ENCODE measurements around the gene TUBE1.

GRCh38 chr6:112087916-112088315, 634 bp upstream of the TUBE1 start:
- no peak for TF ChIP-seq CTCF (IDR thresholded peaks at IDR 0.05)
- no peak for TF ChIP-seq ZFX (IDR thresholded peaks at IDR 0.05; ENCODE audit: borderline replicate concordance)
